Activated T-helper 17 cell treated with anti-CD3 and anti-CD28 coated beads, Interleukin-2, amount 50 U/mL, for 72 hours (primary cell): ENCODE results near the gene ECT2L. TPM values are rescaled to one million over a fixed set of nuclear protein-coding genes. Genes with fewer than 3 reads are reported as not detected.

ENCODE experiments used
- ATAC-seq: fragments of 150-1000 bp; cut with Tn5 transposase; replicated peaks from 2 replicates; pipeline ENCODE4 v1.10.0; 2021; ENCODE audit warnings: mild to moderate bottlenecking, moderate library complexity
- H3K27ac Mint-ChIP-seq: one replicate; pipeline ENCODE4 v1.8.0; 2022; ENCODE audit warnings: mixed read lengths
- H3K27me3 Mint-ChIP-seq: one replicate; pipeline ENCODE4 v1.8.0; 2022; ENCODE audit warnings: mixed read lengths
- H3K36me3 Mint-ChIP-seq: one replicate; pipeline ENCODE4 v1.8.0; 2022; ENCODE audit warnings: low read depth, mild to moderate bottlenecking, mixed read lengths
- H3K4me1 Mint-ChIP-seq: one replicate; pipeline ENCODE4 v1.8.0; 2022; ENCODE audit warnings: mixed read lengths
- H3K4me3 Mint-ChIP-seq: one replicate; pipeline ENCODE4 v1.8.0; 2022; ENCODE audit warnings: mild to moderate bottlenecking, mixed read lengths
- H3K9me3 Mint-ChIP-seq: one replicate; pipeline ENCODE4 v1.8.0; 2022; ENCODE audit warnings: mixed read lengths
- total RNA-seq, 2 donors: library from RNA; stranded (reverse); gene quantifications; one replicate each; pipeline ENCODE4 v1.2.3, GENCODE V29; 2022

The ECT2L gene
- total RNA-seq, 2 donors from 2014 or later, result 0.11 TPM; not detected in 1

DNA sequence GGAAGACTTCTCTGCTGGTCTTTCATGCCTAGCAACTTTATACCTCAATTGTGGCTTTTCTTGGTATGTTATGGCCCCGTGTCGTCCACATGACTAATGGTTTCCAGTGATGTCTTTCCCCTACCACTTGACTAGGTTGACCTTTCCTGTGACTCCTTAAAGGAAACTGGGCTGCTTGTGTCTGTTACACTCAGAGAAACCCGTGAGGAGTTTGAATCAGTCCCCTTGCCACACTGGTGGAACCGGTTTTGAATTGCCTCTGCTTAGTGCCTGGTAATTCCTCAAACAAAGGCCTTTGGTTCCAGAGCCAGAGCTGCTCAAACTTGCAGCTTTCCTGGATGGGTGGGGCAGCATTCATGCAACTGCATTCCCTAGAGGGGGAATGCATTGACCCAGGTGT is 21.9 kb downstream of the ECT2L start:
- H3K4me3 Mint-ChIP-seq, result peak overlapping the region; percentile 52
- no peaks in the 10 kb centered on the region for H3K36me3 Mint-ChIP-seq
- H3K4me1 Mint-ChIP-seq, result peaks cover 27% of the 10 kb centered on the region
- peak overlapping the region; percentile 83 for H3K27ac Mint-ChIP-seq
- H3K27me3 Mint-ChIP-seq, result peaks cover 3% of the 10 kb centered on the region
- no peaks in the 10 kb centered on the region for H3K9me3 Mint-ChIP-seq
- ATAC-seq, result peak; percentile 88

DNA sequence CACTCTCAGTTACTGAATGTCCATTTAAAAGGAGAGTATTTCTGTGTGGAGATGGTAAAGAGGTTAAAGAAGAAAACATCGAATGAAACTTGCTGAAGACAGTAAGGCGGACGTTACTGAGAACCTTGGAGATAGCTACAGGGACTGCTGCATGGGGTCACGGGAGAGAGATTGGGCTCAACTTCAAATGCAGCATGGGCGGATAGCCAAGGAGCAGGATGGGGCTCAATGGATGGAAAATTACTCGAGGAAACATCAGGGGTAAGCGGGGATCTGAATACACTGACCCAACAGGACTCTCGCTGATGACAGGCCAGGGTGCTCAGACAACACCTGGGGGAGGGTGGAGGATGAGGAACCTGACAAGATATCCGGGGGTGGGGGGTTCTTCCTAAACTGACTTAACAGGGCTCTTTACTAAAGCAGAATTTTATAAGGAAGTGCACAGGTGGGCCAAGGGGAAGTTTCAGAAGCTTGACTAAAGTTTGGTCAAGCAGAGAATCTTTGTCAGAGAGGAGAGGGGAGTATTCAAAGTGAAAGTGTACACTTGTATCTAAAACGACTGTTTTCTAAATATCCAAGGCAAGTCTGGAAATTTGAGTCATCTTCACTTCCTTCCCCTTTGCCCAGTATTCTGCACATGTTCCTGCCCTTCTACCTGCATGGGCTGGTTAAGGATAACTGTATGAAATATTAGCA is 22.8 kb downstream of the ECT2L start:
- peak overlapping the region; percentile 52 for H3K4me3 Mint-ChIP-seq
- H3K27ac Mint-ChIP-seq, result peak overlapping the region; percentile 83
- no peaks in the 10 kb centered on the region for H3K9me3 Mint-ChIP-seq
- peaks cover 3% of the 10 kb centered on the region for H3K27me3 Mint-ChIP-seq
- H3K4me1 Mint-ChIP-seq, result peaks cover 27% of the 10 kb centered on the region
- no peaks in the 10 kb centered on the region for H3K36me3 Mint-ChIP-seq
- peak; percentile 69 for ATAC-seq

DNA sequence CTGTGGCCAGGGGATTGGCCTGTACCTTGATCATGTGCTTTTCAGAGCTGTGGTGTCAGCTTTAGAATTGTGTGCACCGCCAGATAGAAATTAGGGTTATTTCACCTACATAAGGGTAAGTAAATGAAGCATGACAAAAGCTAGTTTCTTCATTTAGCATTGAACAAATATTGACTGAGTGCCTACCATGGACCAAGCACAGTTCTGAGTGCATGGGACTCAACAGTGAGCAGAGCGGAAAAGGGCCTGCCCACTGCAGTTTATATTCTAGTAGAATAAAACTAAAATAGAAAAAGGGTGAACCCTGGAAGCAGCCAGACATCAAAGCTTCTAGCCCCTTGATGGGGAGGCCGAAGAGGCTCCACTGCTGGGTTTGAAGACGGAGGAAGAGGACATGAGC is 25.6 kb downstream of the ECT2L start:
- H3K4me3 Mint-ChIP-seq, result no peak overlapping the region
- H3K27ac Mint-ChIP-seq, result no peak overlapping the region
- no peak for ATAC-seq
- no peaks in the 10 kb centered on the region for H3K9me3 Mint-ChIP-seq
- H3K4me1 Mint-ChIP-seq, result peaks cover 24% of the 10 kb centered on the region
- H3K27me3 Mint-ChIP-seq, result no peaks in the 10 kb centered on the region
- H3K36me3 Mint-ChIP-seq, result no peaks in the 10 kb centered on the region

GRCh38 chr6:138824482-138825144 is 28.7 kb downstream of the ECT2L start:
- H3K9me3 Mint-ChIP-seq, result no peaks in the 10 kb centered on the region
- H3K27me3 Mint-ChIP-seq, result no peaks in the 10 kb centered on the region
- no peak overlapping the region for H3K27ac Mint-ChIP-seq
- no peak overlapping the region for H3K4me3 Mint-ChIP-seq
- H3K4me1 Mint-ChIP-seq, result peaks cover 5% of the 10 kb centered on the region
- peak; percentile 84 for ATAC-seq
- no peaks in the 10 kb centered on the region for H3K36me3 Mint-ChIP-seq

DNA sequence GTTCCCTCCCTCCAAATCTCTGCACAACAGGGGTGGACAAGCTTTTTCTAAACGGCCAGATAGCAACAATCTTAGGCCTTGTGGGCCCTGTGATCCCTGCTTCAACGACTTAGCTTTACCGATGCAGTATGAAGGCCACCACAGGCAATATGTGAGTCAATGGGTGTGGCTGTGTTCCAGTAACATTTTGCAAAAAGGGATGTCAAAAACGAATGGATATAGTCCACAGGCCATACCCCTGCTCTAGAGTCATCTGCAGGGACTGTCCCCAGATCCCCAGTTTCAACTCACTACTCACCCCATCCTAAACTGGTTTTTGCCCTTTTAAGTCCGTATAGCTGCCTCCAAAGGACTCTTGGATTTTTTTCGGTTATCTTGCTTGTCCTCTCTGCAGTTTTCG is 34.4 kb downstream of the ECT2L start:
- H3K4me1 Mint-ChIP-seq, result no peaks in the 10 kb centered on the region

GRCh38 chr6:138832182-138832581 is 36.3 kb downstream of the ECT2L start:
- no peak overlapping the region for H3K27ac Mint-ChIP-seq
- no peaks in the 10 kb centered on the region for H3K9me3 Mint-ChIP-seq
- H3K27me3 Mint-ChIP-seq, result no peaks in the 10 kb centered on the region
- ATAC-seq, result no peak
- H3K4me1 Mint-ChIP-seq, result no peaks in the 10 kb centered on the region
- H3K4me3 Mint-ChIP-seq, result no peak overlapping the region
- H3K36me3 Mint-ChIP-seq, result no peaks in the 10 kb centered on the region

More for the DNA sequence above, 34.4 kb downstream of the ECT2L start:
- no peaks in the 10 kb centered on the region for H3K36me3 Mint-ChIP-seq
- H3K9me3 Mint-ChIP-seq, result no peaks in the 10 kb centered on the region
- no peaks in the 10 kb centered on the region for H3K27me3 Mint-ChIP-seq
- no peak overlapping the region for H3K27ac Mint-ChIP-seq
- H3K4me3 Mint-ChIP-seq, result no peak overlapping the region
- ATAC-seq, result no peak

DNA sequence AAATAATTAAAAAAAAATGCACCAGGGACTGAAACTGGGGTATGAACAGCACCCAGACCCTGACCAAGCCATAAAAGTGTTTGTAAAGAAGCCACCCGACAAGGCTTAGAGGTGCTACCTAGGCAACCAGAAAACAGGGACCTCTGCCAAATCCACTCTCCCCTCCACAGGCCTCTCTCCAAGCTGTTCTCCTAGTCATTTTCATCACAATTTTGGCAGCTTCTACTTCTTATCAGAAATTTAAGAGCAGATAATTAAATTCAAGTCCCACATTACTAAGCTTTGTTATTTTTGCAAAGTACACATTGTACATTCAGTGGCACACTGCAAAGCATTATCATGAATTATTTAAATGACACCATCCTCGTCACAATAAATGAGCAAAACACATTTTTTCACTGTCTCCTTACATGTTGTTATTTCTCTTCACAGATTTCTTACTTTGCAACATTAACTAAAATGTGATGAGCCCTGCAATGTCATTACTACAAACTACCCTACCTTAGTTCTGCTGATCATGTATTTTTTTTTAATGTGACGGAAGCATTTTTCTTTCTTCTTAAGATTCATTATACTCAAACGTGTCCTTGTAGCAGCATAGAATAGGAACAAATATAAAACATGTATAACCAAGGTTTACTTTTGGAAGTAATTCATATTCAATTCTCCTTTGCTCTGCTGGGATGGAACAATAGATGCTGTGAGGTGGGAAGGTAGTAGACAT is 38.1 kb downstream of the ECT2L start:
- Mint-ChIP-seq H3K27ac (no peak overlapping the region), H3K36me3 (no peaks in the 10 kb centered on the region), H3K4me3 (no peak overlapping the region), H3K4me1 (no peaks in the 10 kb centered on the region), H3K27me3 (no peaks in the 10 kb centered on the region), H3K9me3 (no peaks in the 10 kb centered on the region)
- no peak for ATAC-seq

GRCh38 chr6:138837246-138837645 is 41.4 kb downstream of the ECT2L start:
- no peak for ATAC-seq
- no peak overlapping the region for H3K27ac Mint-ChIP-seq
- no peak overlapping the region for H3K4me3 Mint-ChIP-seq
- no peaks in the 10 kb centered on the region for H3K4me1 Mint-ChIP-seq
- no peaks in the 10 kb centered on the region for H3K36me3 Mint-ChIP-seq
- H3K27me3 Mint-ChIP-seq, result no peaks in the 10 kb centered on the region
- H3K9me3 Mint-ChIP-seq, result no peaks in the 10 kb centered on the region

DNA sequence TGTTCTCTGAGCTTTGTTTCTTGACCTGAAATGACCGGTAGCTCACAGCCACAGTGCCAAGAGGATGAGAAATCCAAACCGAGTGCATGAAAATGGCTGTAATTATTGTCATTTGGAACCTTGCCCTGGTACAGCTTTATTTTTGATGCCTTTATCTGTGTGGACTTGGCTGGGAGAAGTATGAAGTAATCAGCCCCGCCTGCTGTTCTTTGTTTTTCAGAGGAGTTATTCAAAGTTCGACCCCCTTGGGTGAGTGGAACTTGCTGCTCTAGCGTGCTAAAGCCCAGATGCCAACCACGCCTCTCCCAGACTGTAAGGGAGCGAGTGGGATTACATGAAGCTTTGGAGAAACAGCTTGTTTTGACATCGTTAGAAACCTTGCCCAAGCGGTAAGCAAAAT is 48.3 kb downstream of the ECT2L start:
- no peak overlapping the region for H3K27ac Mint-ChIP-seq
- H3K36me3 Mint-ChIP-seq, result no peaks in the 10 kb centered on the region
- no peaks in the 10 kb centered on the region for H3K9me3 Mint-ChIP-seq

DNA sequence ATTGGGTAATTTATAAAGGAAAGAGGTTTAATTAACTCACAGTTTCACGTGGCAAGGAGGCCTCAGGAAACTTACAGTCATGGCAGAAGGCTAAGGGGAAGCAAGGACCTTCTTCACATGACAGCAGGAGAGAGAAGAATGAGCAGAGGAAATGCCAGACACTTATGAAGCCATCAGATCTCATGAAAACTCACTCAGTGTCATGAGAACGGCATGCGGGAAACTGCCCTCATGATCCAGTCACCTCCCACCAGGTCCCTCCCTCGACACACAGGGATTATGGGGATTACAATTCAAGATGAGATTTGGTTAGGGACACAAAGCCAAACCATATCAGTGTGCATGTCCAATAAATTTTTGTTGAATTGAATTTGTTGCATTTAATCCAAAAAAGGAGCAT is 52.0 kb downstream of the ECT2L start:
- Mint-ChIP-seq H3K36me3 (no peaks in the 10 kb centered on the region), H3K27ac (no peak overlapping the region), H3K4me3 (no peak overlapping the region), H3K9me3 (no peaks in the 10 kb centered on the region), H3K4me1 (no peaks in the 10 kb centered on the region), H3K27me3 (peaks cover 6% of the 10 kb centered on the region)
- ATAC-seq, result no peak

More for the DNA sequence above, 48.3 kb downstream of the ECT2L start:
- Mint-ChIP-seq H3K4me3 (no peak overlapping the region), H3K4me1 (no peaks in the 10 kb centered on the region), H3K27me3 (peaks cover 3% of the 10 kb centered on the region)
- no peak for ATAC-seq

GRCh38 chr6:138848461-138848860 is 52.6 kb downstream of the ECT2L start:
- Mint-ChIP-seq H3K4me3 (no peak overlapping the region), H3K9me3 (no peaks in the 10 kb centered on the region), H3K27ac (no peak overlapping the region), H3K36me3 (no peaks in the 10 kb centered on the region), H3K4me1 (no peaks in the 10 kb centered on the region), H3K27me3 (peaks cover 5% of the 10 kb centered on the region)
- ATAC-seq, result no peak

GRCh38 chr6:138849791-138850190 is 53.9 kb downstream of the ECT2L start:
- Mint-ChIP-seq H3K4me1 (no peaks in the 10 kb centered on the region), H3K27ac (no peak overlapping the region)

DNA sequence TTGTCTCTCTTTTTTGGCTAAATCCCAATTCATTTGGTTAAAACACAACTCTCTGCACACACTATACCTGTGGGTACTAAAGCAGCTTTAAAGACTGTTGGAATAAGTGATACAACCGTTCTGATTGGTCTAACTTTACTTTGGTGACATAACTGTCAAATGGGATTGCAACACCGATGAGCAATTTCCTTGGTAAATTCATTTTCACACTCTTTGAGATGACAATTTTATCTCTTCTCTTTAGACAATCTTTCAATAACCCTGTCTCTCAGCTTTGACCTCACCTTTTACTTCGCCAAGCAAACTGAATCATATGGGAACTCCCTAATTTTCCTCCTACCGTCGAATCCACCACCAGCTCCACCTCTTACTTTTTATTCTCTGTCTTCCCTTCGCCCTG is 60.8 kb downstream of the ECT2L start:
- Mint-ChIP-seq H3K36me3 (no peaks in the 10 kb centered on the region), H3K27ac (no peak overlapping the region), H3K27me3 (peaks cover 12% of the 10 kb centered on the region), H3K4me3 (no peak overlapping the region), H3K4me1 (no peaks in the 10 kb centered on the region), H3K9me3 (no peaks in the 10 kb centered on the region)
- peak; percentile 38 for ATAC-seq

More at GRCh38 chr6:138849791-138850190, 53.9 kb downstream of the ECT2L start:
- ATAC-seq, result no peak
- Mint-ChIP-seq H3K36me3 (no peaks in the 10 kb centered on the region), H3K4me3 (no peak overlapping the region), H3K27me3 (peaks cover 8% of the 10 kb centered on the region), H3K9me3 (no peaks in the 10 kb centered on the region)

GRCh38 chr6:138857775-138858174 is 61.9 kb downstream of the ECT2L start:
- Mint-ChIP-seq H3K27ac (no peak overlapping the region), H3K36me3 (no peaks in the 10 kb centered on the region), H3K4me3 (no peak overlapping the region), H3K27me3 (peaks cover 10% of the 10 kb centered on the region), H3K4me1 (no peaks in the 10 kb centered on the region), H3K9me3 (no peaks in the 10 kb centered on the region)
- ATAC-seq, result no peak

- Mint-ChIP-seq H3K4me3 (no peak overlapping the region), H3K27ac (no peak overlapping the region), H3K36me3 (no peaks in the 10 kb centered on the region), H3K27me3 (peaks cover 10% of the 10 kb centered on the region), H3K9me3 (no peaks in the 10 kb centered on the region), H3K4me1 (no peaks in the 10 kb centered on the region)
- ATAC-seq, result no peak
These were observed 66.6 kb downstream of the ECT2L start for GRCh38 chr6:138862456-138862855.
